Fibroblast of pulmonary artery (primary cell): ENCODE results near the gene CEP164.
A peak's percentile ranks its signal among the peaks of the same experiment; 100 is the strongest.

Experiments
- DNase-seq: peaks from one replicate; pipeline ENCODE4 v3.0.0-alpha.2; 2010; ENCODE audit warnings: low read depth
- H3K4me3 ChIP-seq: replicated peaks from 2 replicates; pipeline ENCODE4 v1.5.1; 2011; ENCODE audit warnings: low read depth, mild to moderate bottlenecking, control low read depth, low read length, moderate library complexity
- CTCF ChIP-seq: IDR thresholded peaks from 2 replicates; pipeline ENCODE4 v1.5.1; 2011; ENCODE audit warnings: mild to moderate bottlenecking, control low read depth, low read length, inconsistent platforms; ENCODE audit errors: missing control alignments

The CEP164 gene

GRCh38 chr11:117437041-117437790 is 109.6 kb downstream of the CEP164 start:
- H3K4me3 ChIP-seq = no peak overlapping the region
- no peak for TF ChIP-seq CTCF
- DNase-seq = no peak

- no peak for DNase-seq
- no peak for TF ChIP-seq CTCF
- H3K4me3 ChIP-seq = no peak overlapping the region
Measured at GRCh38 chr11:117437791-117438130, 110.1 kb downstream of the CEP164 start.

DNA sequence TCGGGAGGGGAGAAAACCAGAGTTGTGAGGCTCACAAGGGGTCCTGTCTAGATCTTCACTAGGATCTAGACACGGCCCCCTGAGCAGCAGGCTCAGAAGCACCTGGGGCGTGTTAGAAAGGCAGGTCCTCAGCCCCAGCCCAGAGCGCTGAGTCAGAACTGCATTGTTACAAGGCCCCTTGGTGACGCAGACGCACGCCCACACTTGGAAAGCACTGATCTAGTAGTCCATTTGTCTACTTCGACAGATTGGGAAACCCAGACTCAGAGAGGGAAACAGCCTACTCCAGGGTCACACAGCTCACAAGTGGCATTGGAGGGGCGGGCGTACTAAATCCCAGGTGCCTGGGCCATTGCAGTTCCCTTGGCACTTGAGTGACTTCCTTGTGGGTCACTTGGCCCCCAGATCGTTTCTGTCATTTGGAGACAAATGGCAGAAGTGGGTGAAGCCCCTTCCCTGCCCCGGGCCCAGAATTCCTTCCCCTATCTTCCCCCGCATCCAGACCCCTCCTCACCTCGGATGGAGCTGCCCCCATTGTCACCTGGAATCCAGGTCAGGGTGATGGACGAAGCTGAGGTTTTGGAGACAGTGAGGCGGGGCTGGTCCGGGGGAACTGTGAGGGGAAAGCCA is 110.8 kb downstream of the CEP164 start:
- peak; percentile 25 for DNase-seq
- no peak for TF ChIP-seq CTCF

DNA sequence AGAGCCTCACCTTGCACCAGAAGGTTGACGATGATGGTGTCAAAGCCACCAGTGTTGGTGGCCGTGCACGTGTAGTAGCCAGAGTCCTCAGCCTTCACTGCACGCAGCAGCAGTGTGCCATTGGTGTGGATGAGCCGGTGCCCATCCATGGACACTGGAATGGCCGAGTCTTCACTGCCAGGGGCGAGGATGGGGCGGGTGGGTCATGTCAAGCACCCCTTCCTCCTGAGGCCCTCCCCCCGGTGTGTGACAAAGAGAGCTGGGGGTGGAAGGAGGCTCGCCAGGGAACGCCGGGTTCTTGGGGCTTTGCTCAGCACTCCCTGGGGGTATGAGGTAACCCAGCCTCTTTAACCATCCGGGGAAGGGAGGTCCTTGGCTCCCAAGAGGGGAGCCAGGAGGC is 111.6 kb downstream of the CEP164 start:
- H3K4me3 ChIP-seq = no peak overlapping the region
- TF ChIP-seq CTCF = no peak
- DNase-seq = no peak

More for the DNA sequence above, 110.8 kb downstream of the CEP164 start:
- no peak overlapping the region for H3K4me3 ChIP-seq

- no peak for DNase-seq
- no peak overlapping the region for H3K4me3 ChIP-seq
- no peak for TF ChIP-seq CTCF
Measured at GRCh38 chr11:117440258-117440657, 112.6 kb downstream of the CEP164 start.

- DNase-seq = no peak
- no peak overlapping the region for H3K4me3 ChIP-seq
- TF ChIP-seq CTCF = no peak
Measured at GRCh38 chr11:117441146-117441975, 113.7 kb downstream of the CEP164 start.
